Spleen (tissue), 11 donors: ENCODE measurements around the gene EXPH5. TPM values are rescaled to one million over a fixed set of nuclear protein-coding genes. Genes with fewer than 3 reads are reported as not detected.

Experiments used
- DNase-seq: peaks from one replicate; pipeline ENCODE4 v3.0.0-alpha.2; 2020
- H3K27ac ChIP-seq, 8 donors: fragments of 200-600 bp; sonication (generic) in 7 of 8; 1 replicate in 4 of 8; 2 replicates in 4 of 8; pipeline versions ENCODE4 v1.5.0 to v1.8.0; 2016 to 2021; ENCODE audit warnings: inconsistent platforms in 4 of 8, mild to moderate bottlenecking in 4 of 8, moderate library complexity in 1 of 8
- H3K27me3 ChIP-seq, 7 donors: fragments of 200-600 bp; sonication (generic) in 6 of 7; replicated peaks in 1 of 7; 1 replicate in 4 of 7; 2 replicates in 3 of 7; pipeline versions ENCODE4 v1.5.0 to v1.8.0; 2016 to 2021; ENCODE audit warnings: inconsistent platforms in 3 of 7, mild to moderate bottlenecking in 1 of 7
- H3K36me3 ChIP-seq, 6 donors: fragments of 200-600 bp; sonication (generic) in 5 of 6; 1 replicate in 4 of 6; 2 replicates in 2 of 6; pipeline versions ENCODE4 v1.5.0 to v1.8.0; 2016 to 2021; ENCODE audit warnings: inconsistent platforms in 2 of 6
- H3K4me1 ChIP-seq, 6 donors: fragments of 200-600 bp; sonication (generic) in 5 of 6; 1 replicate in 3 of 6; 2 replicates in 3 of 6; pipeline versions ENCODE4 v1.5.0 to v1.8.0; 2016 to 2021; ENCODE audit warnings: inconsistent platforms in 3 of 6
- H3K4me3 ChIP-seq, 8 donors: fragments of 200-600 bp; sonication (generic) in 7 of 8; 1 replicate in 4 of 8; 2 replicates in 4 of 8; pipeline versions ENCODE4 v1.5.0 to v1.8.0; 2016 to 2021; ENCODE audit warnings: inconsistent platforms in 4 of 8, mild to moderate bottlenecking in 4 of 8, moderate library complexity in 2 of 8
- H3K9me3 ChIP-seq, 8 donors: fragments of 200-600 bp; sonication (generic) in 7 of 8; 1 replicate in 4 of 8; 2 replicates in 4 of 8; pipeline versions ENCODE4 v1.5.0 to v1.8.0; 2016 to 2021; ENCODE audit warnings: inconsistent platforms in 4 of 8
- POLR2A ChIP-seq, 3 donors: fragments of 450-650 bp; IDR thresholded peaks; one replicate each; pipeline ENCODE4 v1.5.1; 2017; ENCODE audit warnings: antibody characterized with exemption in 3 of 3, mild to moderate bottlenecking in 1 of 3
- POLR2AphosphoS5 ChIP-seq, 3 donors: sonication (generic); formaldehyde crosslinking; IDR thresholded peaks; one replicate each; pipeline ENCODE4 v1.5.1; 2017; ENCODE audit warnings: antibody characterized with exemption in 3 of 3
- WGBS, 5 donors: extraction: QIAGEN DNeasy Blood & Tissue Kit in 3 of 5; methylation state at CpG; one replicate each; pipeline versions ENCODE4 v1.1.5 to v1.1.7; 2013 to 2018; 5-methylcytosine and 5-hydroxymethylcytosine counted together
- intact Hi-C: fragments of 100-400 bp; cut with DNase I; formaldehyde crosslinking; loops from one replicate; pipeline ENCODE4 v1.15.0; 2023; ENCODE audit warnings: low total_unique reads
- polyA plus RNA-seq, 3 donors: library from polyadenylated mRNA; stranded (reverse); fragments of 200-250 nt; gene quantifications; one replicate each; pipeline ENCODE4 v1.2.1, GENCODE V29; 2013
- total RNA-seq, 7 donors: library from RNA; depleted of rRNA in 3 of 7; stranded (reverse); fragments of >200 nt in 3 of 7; fragmentation: NEBNext Ultra II Directional in 4 of 7; extraction: Animal tissue kit (Norgen Biotek cat#: 25700) in 4 of 7; gene quantifications; one replicate each; pipeline versions ENCODE4 v1.1.0 to v1.2.1, GENCODE V29; 2016 to 2021
- TF ChIP-seq, protein P1 (sequence below), 11 experiments: fragments of 200-600 bp in 7 of 11; fragments of 450-650 bp in 4 of 11; sonication (generic) in 4 of 11; IDR thresholded peaks in 8 of 11; conservative IDR thresholded peaks in 3 of 11; 1 replicate in 7 of 11; 2 replicates in 4 of 11; pipeline versions ENCODE4 v1.4.0 to v1.8.0; 2016 to 2021; ENCODE audit warnings: antibody characterized with exemption in 11 of 11, inconsistent platforms in 4 of 11, mild to moderate bottlenecking in 1 of 11
- donor health status: healthy with polysubstance abuse.
- donor health status: DM: no; HTN: no; CAD: no; lungs with moderate emphysema.
- donor health status: DM: no; HTN: no; CAD: no.
- donor health status: Bipolar disorder and iron deficiency.
- donor health status: healthy.
- donor health status: DM: no; HTN: no; CAD: no.
- donor health status: DM: yes; HTN: yes; CAD: no.

The EXPH5 gene
- total and polyA plus RNA-seq, 10 donors, result 0.05 to 1.9 (median 0.77) TPM

- no peak for DNase-seq
- Histone ChIP-seq H3K9me3 (no peaks in the 10 kb centered on the region), H3K27me3 (no peaks in the 10 kb centered on the region), H3K27ac (no peak overlapping the region), H3K4me1 (no peaks in the 10 kb centered on the region), H3K4me3 (no peak overlapping the region), H3K36me3 (no peaks in the 10 kb centered on the region)
- TF ChIP-seq, protein P1, sequence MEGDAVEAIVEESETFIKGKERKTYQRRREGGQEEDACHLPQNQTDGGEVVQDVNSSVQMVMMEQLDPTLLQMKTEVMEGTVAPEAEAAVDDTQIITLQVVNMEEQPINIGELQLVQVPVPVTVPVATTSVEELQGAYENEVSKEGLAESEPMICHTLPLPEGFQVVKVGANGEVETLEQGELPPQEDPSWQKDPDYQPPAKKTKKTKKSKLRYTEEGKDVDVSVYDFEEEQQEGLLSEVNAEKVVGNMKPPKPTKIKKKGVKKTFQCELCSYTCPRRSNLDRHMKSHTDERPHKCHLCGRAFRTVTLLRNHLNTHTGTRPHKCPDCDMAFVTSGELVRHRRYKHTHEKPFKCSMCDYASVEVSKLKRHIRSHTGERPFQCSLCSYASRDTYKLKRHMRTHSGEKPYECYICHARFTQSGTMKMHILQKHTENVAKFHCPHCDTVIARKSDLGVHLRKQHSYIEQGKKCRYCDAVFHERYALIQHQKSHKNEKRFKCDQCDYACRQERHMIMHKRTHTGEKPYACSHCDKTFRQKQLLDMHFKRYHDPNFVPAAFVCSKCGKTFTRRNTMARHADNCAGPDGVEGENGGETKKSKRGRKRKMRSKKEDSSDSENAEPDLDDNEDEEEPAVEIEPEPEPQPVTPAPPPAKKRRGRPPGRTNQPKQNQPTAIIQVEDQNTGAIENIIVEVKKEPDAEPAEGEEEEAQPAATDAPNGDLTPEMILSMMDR (IDR thresholded peaks at IDR 0.05 in 8 of 11, conservative IDR thresholded peaks at IDR 0.05 in 3 of 11), result no peak
- TF ChIP-seq POLR2A (IDR thresholded peaks at IDR 0.05) (no peak), POLR2AphosphoS5 (IDR thresholded peaks at IDR 0.05) (no peak)
- WGBS, 5 donors, result 58 to 73% (median 62%) methylated on average over 3 of the region's 3 CpGs
- intact Hi-C loops, result no loop called here
Observed at GRCh38 chr11:108508653-108509593, 84.6 kb downstream of the EXPH5 start.

DNA sequence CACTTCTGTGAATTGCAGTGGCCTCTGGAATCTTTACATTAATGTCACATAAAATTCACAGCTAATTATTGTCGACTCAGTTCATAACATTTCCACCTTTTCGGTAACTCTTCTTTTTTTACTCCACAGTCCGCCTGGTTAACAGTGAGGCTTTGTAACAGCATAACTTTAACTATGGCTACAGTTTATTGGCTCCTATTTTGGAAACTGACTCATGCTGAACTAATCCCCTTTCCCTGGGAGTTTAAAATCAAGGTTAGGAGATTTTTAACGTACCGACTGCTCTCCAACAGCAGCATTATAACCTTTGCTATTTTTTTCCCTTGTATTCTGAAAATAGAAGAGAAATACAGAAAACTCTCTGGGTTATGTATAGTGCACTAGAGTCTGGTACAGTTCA is 92.2 kb downstream of the EXPH5 start:
- intact Hi-C loops, result no loop called here
- TF ChIP-seq POLR2A (IDR thresholded peaks at IDR 0.05) (no peak), POLR2AphosphoS5 (IDR thresholded peaks at IDR 0.05) (no peak)
- TF ChIP-seq, protein P1 (IDR thresholded peaks at IDR 0.05 in 8 of 11, conservative IDR thresholded peaks at IDR 0.05 in 3 of 11), result no peak
- WGBS, 5 donors, result 91 to 97% (median 93%) methylated on average over 5 of the region's 5 CpGs
- Histone ChIP-seq H3K9me3 (no peaks in the 10 kb centered on the region), H3K4me1 (peaks cover 4 to 18% (median 9%) of the 10 kb centered on the region in 6 donors), H3K27ac (no peak overlapping the region), H3K4me3 (no peak overlapping the region), H3K27me3 (no peaks in the 10 kb centered on the region), H3K36me3 (no peaks in the 10 kb centered on the region)
- DNase-seq, result no peak

- Histone ChIP-seq H3K27me3 (no peaks in the 10 kb centered on the region), H3K4me1 (peaks cover 4 to 21% (median 9%) of the 10 kb centered on the region in 6 donors), H3K9me3 (no peaks in the 10 kb centered on the region), H3K4me3 (no peak overlapping the region), H3K36me3 (no peaks in the 10 kb centered on the region), H3K27ac (no peak overlapping the region)
- 70 to 86% (median 78%) methylated on average over 2 of the region's 2 CpGs for WGBS, 5 donors
- intact Hi-C loops, result no loop called here
- no peak for TF ChIP-seq POLR2A (IDR thresholded peaks at IDR 0.05)
- TF ChIP-seq POLR2AphosphoS5 (IDR thresholded peaks at IDR 0.05), result no peak
- TF ChIP-seq, protein P1 (IDR thresholded peaks at IDR 0.05 in 8 of 11, conservative IDR thresholded peaks at IDR 0.05 in 3 of 11), result no peak
- DNase-seq, result no peak
Observed at GRCh38 chr11:108500721-108501120, 92.8 kb downstream of the EXPH5 start.

GRCh38 chr11:108500169-108500568 is 93.4 kb downstream of the EXPH5 start:
- no peak for DNase-seq
- intact Hi-C loops, result no loop called here
- no peaks in the 10 kb centered on the region for H3K27me3 ChIP-seq
- peaks cover 4 to 21% (median 9%) of the 10 kb centered on the region in 6 donors for H3K4me1 ChIP-seq
- no peaks in the 10 kb centered on the region for H3K9me3 ChIP-seq
- no peak for TF ChIP-seq POLR2AphosphoS5 (IDR thresholded peaks at IDR 0.05)
- no peak for TF ChIP-seq POLR2A (IDR thresholded peaks at IDR 0.05)
- TF ChIP-seq, protein P1 (IDR thresholded peaks at IDR 0.05 in 8 of 11, conservative IDR thresholded peaks at IDR 0.05 in 3 of 11), result no peak
- no peak overlapping the region for H3K27ac ChIP-seq
- no peak overlapping the region for H3K4me3 ChIP-seq
- H3K36me3 ChIP-seq, result no peaks in the 10 kb centered on the region
- 92 to 98% (median 92%) methylated on average over 4 of the region's 4 CpGs for WGBS, 5 donors
